NCI-H510A treated with DMSO at 0.1 percent for 48 hours (cell line): ENCODE results near the gene SLC34A3.

Experiments
- DNase-seq: peaks from one replicate; lab custom pipeline; 2025; lab: John Stamatoyannopoulos, UW

SLC34A3 gene

DNA sequence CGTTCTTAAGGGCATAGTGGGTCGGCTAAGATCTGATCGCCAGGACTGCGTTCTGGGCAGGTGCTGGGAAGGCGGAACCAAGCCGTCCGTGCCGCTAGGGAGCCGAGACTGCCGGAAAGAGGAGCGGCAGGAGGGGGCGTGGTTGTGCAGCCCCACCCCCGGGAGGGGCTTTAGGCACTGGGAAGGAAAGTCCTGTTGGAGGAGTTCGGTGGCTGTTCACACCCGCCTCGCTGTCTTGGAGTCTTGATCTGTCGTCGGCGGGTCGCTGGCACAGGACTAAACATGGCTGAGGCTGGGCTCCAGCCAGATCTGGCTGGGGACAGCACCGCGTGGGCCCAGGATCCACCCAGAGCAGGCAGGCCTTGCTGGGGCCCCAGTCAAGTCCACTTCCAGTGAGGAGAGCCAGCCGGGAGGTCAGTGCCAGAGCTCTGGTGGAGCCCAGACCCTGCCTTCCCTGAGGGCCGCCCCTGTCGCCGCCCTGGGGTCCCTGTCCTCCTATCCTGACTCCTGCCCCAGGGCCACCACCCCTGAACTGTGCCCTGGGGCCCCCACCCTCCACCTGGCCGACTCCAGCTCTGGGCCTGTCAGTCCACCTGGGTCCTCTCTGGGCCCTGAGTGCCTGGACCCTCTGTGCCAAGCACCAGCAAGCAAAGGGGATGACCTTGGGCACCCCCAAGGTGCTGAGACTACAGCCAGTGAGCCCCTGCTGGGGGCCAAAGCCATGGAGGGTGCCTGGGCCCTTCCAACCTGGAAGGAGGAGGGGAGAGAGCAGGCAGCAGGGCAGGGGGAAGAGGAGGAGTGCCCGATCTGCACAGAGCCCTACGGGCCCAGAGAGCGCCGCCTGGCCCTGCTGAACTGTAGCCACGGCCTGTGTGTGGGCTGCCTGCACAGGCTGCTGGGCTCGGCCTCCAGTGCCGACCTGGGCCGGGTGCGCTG is 13.2 kb upstream of the SLC34A3 start:
- peak; percentile 92 for DNase-seq

GRCh38 chr9:137218212-137218753 is 12.4 kb upstream of the SLC34A3 start:
- no peak for DNase-seq

- no peak for DNase-seq
Measured at GRCh38 chr9:137218754-137219271, 11.9 kb upstream of the SLC34A3 start.

DNA sequence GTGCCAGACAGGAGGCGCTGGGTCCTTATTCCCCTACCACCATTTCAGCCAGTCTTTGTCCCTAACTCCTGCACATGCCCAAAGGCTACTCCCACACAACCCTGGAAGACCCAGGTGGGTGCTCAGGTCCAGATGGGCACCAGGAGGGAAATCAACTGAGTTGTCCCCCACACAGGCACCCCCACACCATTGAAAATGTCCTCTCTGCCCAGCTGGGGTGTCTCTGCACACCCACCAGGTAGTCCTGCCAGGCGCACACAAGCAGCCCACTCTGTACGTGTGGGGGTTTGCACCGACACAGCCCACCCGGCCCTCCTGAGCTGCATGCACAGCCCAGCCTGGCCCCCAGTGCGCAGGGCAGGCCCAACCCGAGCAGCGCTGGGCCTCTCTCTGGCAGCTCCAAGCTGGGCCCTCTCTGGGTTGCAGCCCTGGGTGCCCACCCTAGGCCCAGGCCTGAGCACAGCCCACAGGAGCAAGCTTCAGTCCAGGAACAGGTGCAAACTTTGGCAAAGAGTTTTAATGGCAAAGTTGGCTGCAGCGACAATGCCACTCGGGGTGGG is 10.9 kb upstream of the SLC34A3 start:
- no peak for DNase-seq

- no peak for DNase-seq
Measured at GRCh38 chr9:137220317-137221094, 10.2 kb upstream of the SLC34A3 start.

- DNase-seq = no peak
Measured at GRCh38 chr9:137221095-137221505, 9.6 kb upstream of the SLC34A3 start.

- DNase-seq = no peak
Measured at GRCh38 chr9:137221506-137222111, 9.1 kb upstream of the SLC34A3 start.

- DNase-seq = peak; percentile 19
Measured at GRCh38 chr9:137222190-137223077, 8.3 kb upstream of the SLC34A3 start, which contains the start of gene RNF208. TSS of gene RNF208 (minus strand) at chr9:137222240. CDS start at chr9:137221212, 1,028 bp downstream.

GRCh38 chr9:137223078-137223970 is 7.4 kb upstream of the SLC34A3 start:
- peak; percentile 87 for DNase-seq

DNA sequence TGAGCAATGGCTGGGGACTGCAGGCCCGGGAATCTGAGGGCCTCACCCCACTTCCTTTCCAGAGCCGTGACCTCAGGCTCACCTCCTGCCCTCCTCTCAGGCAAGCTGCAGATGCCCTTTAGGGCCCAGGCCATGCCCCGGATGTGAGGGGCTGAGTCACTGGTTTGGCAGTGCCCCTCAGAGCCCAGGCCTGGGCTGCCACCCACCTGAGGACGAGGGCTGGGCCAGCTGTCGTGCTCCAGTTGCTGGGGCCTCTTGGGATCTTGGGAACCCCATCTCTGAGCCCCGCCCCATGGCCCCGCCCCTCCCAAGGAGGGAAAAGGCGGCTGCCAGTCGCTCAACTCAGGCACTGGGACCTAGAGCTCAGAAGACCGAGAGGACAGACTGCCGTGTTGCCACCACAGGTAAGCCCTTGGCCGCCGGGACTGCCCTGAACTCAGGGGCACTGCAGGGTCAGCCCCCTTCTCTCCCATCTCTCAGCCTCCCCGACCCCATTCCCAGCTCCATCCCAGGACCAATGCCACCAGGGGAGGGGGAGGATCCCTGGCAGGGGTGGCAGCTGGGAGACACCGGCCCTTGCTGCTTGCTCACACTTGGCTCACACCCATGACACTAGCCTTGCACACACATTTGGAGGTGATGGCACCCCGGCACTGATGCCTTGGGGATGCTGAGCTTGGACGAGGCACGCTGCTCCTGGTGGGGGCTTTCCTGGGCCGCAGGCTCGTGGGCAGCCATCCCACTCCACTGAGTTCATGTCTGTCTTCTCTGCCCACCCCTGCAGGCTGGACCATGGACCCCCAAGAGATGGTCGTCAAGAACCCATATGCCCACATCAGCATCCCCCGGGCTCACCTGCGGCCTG is 5.6 kb upstream of the SLC34A3 start, which contains the start of gene CYSRT1:
Gene CYSRT1 (plus strand): TSS at position 345 of the 865 bp plus-strand sequence. CDS start 448 bp downstream, at position 793.
- no peak for DNase-seq

GRCh38 chr9:137225699-137226331 is 4.9 kb upstream of the SLC34A3 start:
- DNase-seq = no peak

GRCh38 chr9:137226338-137227053 is 4.2 kb upstream of the SLC34A3 start:
- no peak for DNase-seq

- peak; percentile 59 for DNase-seq
Measured at GRCh38 chr9:137227054-137227852, 3.4 kb upstream of the SLC34A3 start, which contains the start of gene RNF224. TSS of gene RNF224 (plus strand) at chr9:137227502. CDS start at chr9:137228336, 834 bp downstream.

DNA sequence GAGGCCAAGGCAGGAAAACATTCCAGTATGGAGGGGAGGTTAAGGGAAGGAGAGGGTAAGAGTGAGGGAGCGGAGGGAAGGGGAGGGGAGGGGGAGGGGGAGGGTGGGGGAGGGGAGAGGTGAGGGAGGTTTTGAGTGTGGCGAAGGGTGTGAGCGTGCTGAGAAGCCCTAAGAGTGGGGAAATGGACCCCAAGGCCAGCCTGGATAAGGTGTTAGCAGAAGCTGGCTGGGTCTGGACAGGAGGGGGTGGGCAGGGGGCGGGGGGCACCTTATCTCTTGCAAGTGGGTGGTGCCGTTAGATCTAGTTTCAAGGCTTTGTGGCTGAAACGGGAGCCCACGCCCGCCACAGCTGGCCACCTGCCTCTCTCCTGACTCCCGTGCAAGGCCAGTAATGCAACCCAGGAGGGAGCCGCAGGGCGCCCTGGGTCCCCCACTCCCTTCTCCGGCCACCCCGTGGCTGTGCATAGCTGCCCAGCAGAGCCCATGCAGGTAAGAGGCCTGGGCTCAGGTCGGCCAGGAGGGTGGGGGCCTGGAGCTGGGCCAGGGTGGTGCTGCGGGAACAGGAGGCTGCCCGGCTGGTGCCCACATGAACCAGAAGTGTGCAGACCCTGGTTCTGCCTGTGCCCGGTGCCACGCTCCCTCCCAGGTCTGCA is 2.7 kb upstream of the SLC34A3 start:
- no peak for DNase-seq

DNA sequence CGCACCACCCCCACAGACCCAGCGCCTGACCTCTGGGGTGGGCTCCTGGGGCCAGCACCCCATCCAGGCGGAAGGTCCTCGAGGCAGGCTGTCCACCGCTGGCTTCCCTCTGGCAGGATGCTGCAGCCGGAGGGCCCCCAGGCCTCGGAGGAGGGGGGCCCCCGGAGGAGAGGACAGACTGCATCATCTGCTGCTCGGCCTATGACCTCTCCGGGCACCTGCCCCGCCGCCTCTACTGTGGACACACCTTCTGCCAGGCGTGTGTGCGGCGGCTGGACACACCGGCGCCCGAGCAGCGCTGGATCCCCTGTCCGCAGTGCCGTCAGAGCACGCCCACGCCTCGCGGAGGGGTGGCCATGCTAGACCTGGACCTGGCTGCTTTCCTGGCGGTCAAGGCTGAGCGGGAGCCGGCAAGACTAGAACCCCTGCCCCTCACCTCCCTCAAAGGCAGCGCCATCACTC is 2.2 kb upstream of the SLC34A3 start:
- DNase-seq = no peak
